MM.1S (cell line): Measurements from ENCODE around the gene ZNF804A.
A peak's percentile ranks its signal among the peaks of the same experiment; 100 is the strongest.

Experiments
- DNase-seq: peaks from one replicate; pipeline ENCODE4 v3.0.0-alpha.2; 2015
- H2AFZ ChIP-seq: fragments of 300-600 bp; sonication (generic); 2 replicates; pipeline ENCODE4 v1.6.0; 2016; ENCODE audit warnings: antibody characterized with exemption, low read length
- H3F3A ChIP-seq: fragments of 300-600 bp; sonication (generic); 2 replicates; pipeline ENCODE4 v1.6.1; 2016; ENCODE audit warnings: mild to moderate bottlenecking, antibody characterized with exemption, low read length, moderate library complexity, mixed read lengths; ENCODE audit not compliant: insufficient read depth
- H3K27ac ChIP-seq: fragments of 300-600 bp; sonication (generic); 2 replicates; pipeline ENCODE4 v1.5.1; 2016; ENCODE audit warnings: mild to moderate bottlenecking, low read length
- H3K27me3 ChIP-seq: fragments of 300-600 bp; sonication (generic); replicated peaks from 2 replicates; pipeline ENCODE4 v1.6.0; 2016; ENCODE audit warnings: low read length; ENCODE audit not compliant: insufficient read depth
- H3K36me3 ChIP-seq: fragments of 300-600 bp; sonication (generic); replicated peaks from 2 replicates; pipeline ENCODE4 v1.6.1; 2016; ENCODE audit warnings: mild to moderate bottlenecking, low read length, mixed read lengths; ENCODE audit not compliant: insufficient read depth
- H3K4me1 ChIP-seq: fragments of 300-600 bp; sonication (generic); 2 replicates; pipeline ENCODE4 v1.6.1; 2016; ENCODE audit warnings: low read length, mixed read lengths
- H3K4me2 ChIP-seq: fragments of 300-600 bp; sonication (generic); 2 replicates; pipeline ENCODE4 v1.6.0; 2016; ENCODE audit warnings: low read depth, low read length
- H3K4me3 ChIP-seq: fragments of 300-600 bp; sonication (generic); 2 replicates; pipeline ENCODE4 v1.5.1; 2016; ENCODE audit warnings: low read length, mixed read lengths
- H3K79me2 ChIP-seq: fragments of 300-600 bp; sonication (generic); 2 replicates; pipeline ENCODE4 v1.6.1; 2016; ENCODE audit warnings: mixed run types, low read length, mixed read lengths
- H3K9ac ChIP-seq: fragments of 300-600 bp; sonication (generic); 2 replicates; pipeline ENCODE4 v1.6.1; 2016; ENCODE audit warnings: low read length, mixed read lengths
- H3K9me2 ChIP-seq: fragments of 300-600 bp; sonication (generic); replicated peaks from 2 replicates; pipeline ENCODE4 v1.6.1; 2016; ENCODE audit warnings: mild to moderate bottlenecking, low read length, mixed read lengths; ENCODE audit not compliant: insufficient read depth
- H3K9me3 ChIP-seq: fragments of 300-600 bp; sonication (generic); replicated peaks from 2 replicates; pipeline ENCODE4 v1.6.1; 2016; ENCODE audit warnings: mild to moderate bottlenecking, low read length, mixed read lengths; ENCODE audit not compliant: insufficient read depth
- H4K20me1 ChIP-seq: fragments of 300-600 bp; sonication (generic); 2 replicates; pipeline ENCODE4 v1.6.1; 2016; ENCODE audit warnings: mild to moderate bottlenecking, low read length, moderate library complexity, mixed read lengths; ENCODE audit not compliant: insufficient read depth
- EZH2 ChIP-seq: fragments of 300-600 bp; sonication (generic); optimal IDR thresholded peaks from 2 replicates; pipeline ENCODE3; 2017; ENCODE audit warnings: low read depth, mild to moderate bottlenecking, antibody characterized with exemption, low read length, mixed read lengths
- EZH2phosphoT487 ChIP-seq: fragments of 300-600 bp; sonication (generic); IDR thresholded peaks from 2 replicates; pipeline ENCODE4 v1.6.1; 2018; ENCODE audit warnings: antibody characterized with exemption, low read length
- TF ChIP-seq, protein P1 (sequence below): fragments of 300-600 bp; sonication (generic); IDR thresholded peaks from 2 replicates; pipeline ENCODE4 v1.5.1; 2016; ENCODE audit warnings: antibody characterized with exemption, low read length, mixed read lengths

The ZNF804A gene

DNA sequence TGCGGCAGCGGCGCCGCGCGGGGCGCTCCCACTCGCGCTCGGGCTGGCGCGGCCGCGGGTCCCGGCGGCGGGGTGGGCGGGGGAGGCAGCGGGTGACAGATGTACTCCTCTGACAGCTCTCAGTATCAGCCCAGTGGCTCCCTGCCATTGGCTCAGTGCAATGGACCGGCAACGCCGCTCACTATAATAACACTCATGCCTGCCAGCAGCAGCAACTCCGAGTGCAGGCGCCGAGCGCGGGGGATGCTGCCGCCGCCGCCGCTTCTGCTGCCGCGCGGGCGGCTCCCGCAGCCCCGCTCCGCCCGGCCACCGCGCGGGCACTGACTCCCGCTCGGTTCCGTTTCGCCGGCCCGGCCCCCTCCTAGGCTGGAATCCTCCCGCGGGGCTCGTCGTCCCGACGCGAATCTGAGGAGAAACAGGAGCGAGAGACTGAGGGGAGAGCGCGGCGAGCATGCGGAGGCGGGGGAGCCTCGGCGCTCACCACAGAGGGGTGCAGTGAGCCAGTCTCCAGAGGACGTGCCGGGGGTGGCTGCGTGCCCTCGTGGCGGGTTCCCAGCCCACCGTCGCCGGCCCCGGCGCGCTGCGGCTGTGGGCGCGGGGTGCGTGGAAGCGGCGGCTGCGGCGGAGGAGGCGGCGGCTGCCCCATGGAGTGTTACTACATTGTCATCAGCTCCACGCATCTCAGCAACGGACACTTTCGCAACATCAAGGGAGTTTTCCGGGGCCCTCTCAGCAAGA, at the start of gene ZNF804A:
Gene ZNF804A, plus strand, starts transcription at position 214 of the 738 bp plus-strand sequence. Its CDS starts 431 bp downstream, at position 645.
- H3F3A ChIP-seq, result peaks cover 14% of the 10 kb centered on the region
- peaks cover 5% of the 10 kb centered on the region; the same call in 1 of the 2 replicates for H3K4me1 ChIP-seq
- H4K20me1 ChIP-seq, result no peaks in the 10 kb centered on the region
- H3K27me3 ChIP-seq, result no peaks in the 10 kb centered on the region
- no peaks in the 10 kb centered on the region for H3K9me2 ChIP-seq
- peak within 1 kb of the TSS; percentile 88 for H2AFZ ChIP-seq
- H3K36me3 ChIP-seq, result no peaks in the 10 kb centered on the region
- peak within 1 kb of the TSS; percentile 75 for H3K4me2 ChIP-seq
- peak within 1 kb of the TSS; percentile 73 for H3K4me3 ChIP-seq
- H3K27ac ChIP-seq, result peak within 1 kb of the TSS; percentile 47; the same call in 1 of the 2 replicates
- H3K79me2 ChIP-seq, result peaks cover 46% of the 10 kb centered on the region
- no peaks in the 10 kb centered on the region for H3K9me3 ChIP-seq
- peak within 1 kb of the TSS; percentile 53 for H3K9ac ChIP-seq
- TF ChIP-seq EZH2phosphoT487, result no peak
- TF ChIP-seq, protein P1, sequence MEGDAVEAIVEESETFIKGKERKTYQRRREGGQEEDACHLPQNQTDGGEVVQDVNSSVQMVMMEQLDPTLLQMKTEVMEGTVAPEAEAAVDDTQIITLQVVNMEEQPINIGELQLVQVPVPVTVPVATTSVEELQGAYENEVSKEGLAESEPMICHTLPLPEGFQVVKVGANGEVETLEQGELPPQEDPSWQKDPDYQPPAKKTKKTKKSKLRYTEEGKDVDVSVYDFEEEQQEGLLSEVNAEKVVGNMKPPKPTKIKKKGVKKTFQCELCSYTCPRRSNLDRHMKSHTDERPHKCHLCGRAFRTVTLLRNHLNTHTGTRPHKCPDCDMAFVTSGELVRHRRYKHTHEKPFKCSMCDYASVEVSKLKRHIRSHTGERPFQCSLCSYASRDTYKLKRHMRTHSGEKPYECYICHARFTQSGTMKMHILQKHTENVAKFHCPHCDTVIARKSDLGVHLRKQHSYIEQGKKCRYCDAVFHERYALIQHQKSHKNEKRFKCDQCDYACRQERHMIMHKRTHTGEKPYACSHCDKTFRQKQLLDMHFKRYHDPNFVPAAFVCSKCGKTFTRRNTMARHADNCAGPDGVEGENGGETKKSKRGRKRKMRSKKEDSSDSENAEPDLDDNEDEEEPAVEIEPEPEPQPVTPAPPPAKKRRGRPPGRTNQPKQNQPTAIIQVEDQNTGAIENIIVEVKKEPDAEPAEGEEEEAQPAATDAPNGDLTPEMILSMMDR, result no peak
- no peak for TF ChIP-seq EZH2
- peak; percentile 73 for DNase-seq

DNA sequence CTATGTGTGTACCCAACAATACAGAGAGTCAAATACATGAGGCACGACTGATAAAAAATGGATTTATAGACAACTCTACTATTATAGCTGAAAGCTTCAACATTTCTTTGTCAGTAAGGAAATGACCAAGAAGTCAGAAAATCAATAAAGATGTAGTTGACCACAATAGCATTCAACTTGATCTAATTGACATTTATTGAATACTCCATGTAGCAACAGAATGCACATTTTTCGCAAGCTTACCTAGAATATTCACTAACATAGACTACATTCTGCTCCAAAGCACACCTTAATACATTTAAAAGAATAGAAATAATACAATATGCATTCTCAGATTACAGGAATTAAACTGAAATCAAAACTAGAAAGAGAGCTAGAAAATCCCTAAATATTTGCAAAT, 49.2 kb upstream of the ZNF804A start:
- Histone ChIP-seq H3K79me2 (no peaks in the 10 kb centered on the region), H3K36me3 (no peaks in the 10 kb centered on the region), H3K4me1 (peaks cover 5% of the 10 kb centered on the region; the same call in 1 of the 2 replicates), H2AFZ (no peak overlapping the region), H3K9me3 (no peaks in the 10 kb centered on the region), H3K27me3 (no peaks in the 10 kb centered on the region), H3K9me2 (no peaks in the 10 kb centered on the region), H3F3A (no peaks in the 10 kb centered on the region), H3K9ac (no peak overlapping the region), H3K27ac (no peak overlapping the region), H3K4me3 (no peak overlapping the region), H4K20me1 (no peaks in the 10 kb centered on the region), H3K4me2 (no peak overlapping the region)
- no peak for TF ChIP-seq EZH2phosphoT487
- TF ChIP-seq, protein P1, result no peak
- TF ChIP-seq EZH2, result no peak
- no peak for DNase-seq

DNA sequence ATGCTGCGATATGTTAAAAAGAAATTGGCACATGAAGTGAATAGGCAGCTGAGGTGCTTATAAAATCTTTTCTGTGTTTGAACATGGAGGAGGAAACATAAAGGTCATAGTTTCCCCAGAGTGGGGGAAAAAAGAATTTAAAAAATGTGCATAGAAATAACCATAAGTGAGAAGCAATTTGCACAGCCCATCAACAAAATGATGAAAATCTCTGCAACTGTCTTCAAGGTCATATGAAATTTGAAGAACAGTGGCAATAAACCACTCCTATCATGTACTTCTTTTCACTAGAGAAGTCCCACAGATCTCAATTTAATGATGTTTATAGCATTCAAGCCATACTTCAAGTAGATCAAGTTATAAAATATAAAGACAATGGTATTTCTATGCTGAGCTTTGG, 46.7 kb upstream of the ZNF804A start:
- Histone ChIP-seq H3K9ac (no peak overlapping the region), H3K4me2 (no peak overlapping the region), H2AFZ (no peak overlapping the region), H3K36me3 (no peaks in the 10 kb centered on the region), H3K27me3 (no peaks in the 10 kb centered on the region), H3K4me1 (no peaks in the 10 kb centered on the region), H3K9me2 (no peaks in the 10 kb centered on the region), H3K9me3 (no peaks in the 10 kb centered on the region), H3K4me3 (no peak overlapping the region), H4K20me1 (no peaks in the 10 kb centered on the region), H3K27ac (no peak overlapping the region), H3F3A (no peaks in the 10 kb centered on the region), H3K79me2 (no peaks in the 10 kb centered on the region)
- no peak for DNase-seq
- TF ChIP-seq EZH2, result no peak

DNA sequence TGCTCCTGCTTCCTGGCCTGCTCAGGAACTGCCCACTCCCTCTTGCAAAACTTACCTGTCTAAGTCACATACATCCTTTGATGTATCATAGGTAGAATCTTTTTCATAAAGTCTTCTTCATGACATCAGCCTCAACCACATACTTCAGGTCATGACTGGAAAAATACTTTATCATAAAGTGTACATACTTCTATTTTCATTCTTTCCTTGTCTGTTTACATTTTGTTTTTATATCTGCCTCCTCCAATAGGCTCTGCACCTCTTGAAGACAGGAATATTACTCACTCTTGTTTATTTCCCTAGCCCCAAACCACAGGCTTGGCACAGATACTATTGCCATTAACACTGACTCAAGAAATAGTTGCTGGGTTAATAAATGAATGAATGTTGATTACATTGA, 43.6 kb upstream of the ZNF804A start:
- Histone ChIP-seq H3K27ac (no peak overlapping the region), H3K36me3 (no peaks in the 10 kb centered on the region), H3K4me2 (no peak overlapping the region), H3K4me1 (no peaks in the 10 kb centered on the region), H4K20me1 (no peaks in the 10 kb centered on the region), H3K9ac (no peak overlapping the region), H2AFZ (no peak overlapping the region), H3K79me2 (no peaks in the 10 kb centered on the region), H3K9me2 (no peaks in the 10 kb centered on the region), H3K27me3 (no peaks in the 10 kb centered on the region), H3F3A (no peaks in the 10 kb centered on the region), H3K9me3 (no peaks in the 10 kb centered on the region), H3K4me3 (no peak overlapping the region)
- no peak for DNase-seq
- TF ChIP-seq, protein P1, result no peak
- TF ChIP-seq EZH2phosphoT487, result no peak
